Measurements from ENCODE around the gene CHMP2A.

CHMP2A gene

DNA sequence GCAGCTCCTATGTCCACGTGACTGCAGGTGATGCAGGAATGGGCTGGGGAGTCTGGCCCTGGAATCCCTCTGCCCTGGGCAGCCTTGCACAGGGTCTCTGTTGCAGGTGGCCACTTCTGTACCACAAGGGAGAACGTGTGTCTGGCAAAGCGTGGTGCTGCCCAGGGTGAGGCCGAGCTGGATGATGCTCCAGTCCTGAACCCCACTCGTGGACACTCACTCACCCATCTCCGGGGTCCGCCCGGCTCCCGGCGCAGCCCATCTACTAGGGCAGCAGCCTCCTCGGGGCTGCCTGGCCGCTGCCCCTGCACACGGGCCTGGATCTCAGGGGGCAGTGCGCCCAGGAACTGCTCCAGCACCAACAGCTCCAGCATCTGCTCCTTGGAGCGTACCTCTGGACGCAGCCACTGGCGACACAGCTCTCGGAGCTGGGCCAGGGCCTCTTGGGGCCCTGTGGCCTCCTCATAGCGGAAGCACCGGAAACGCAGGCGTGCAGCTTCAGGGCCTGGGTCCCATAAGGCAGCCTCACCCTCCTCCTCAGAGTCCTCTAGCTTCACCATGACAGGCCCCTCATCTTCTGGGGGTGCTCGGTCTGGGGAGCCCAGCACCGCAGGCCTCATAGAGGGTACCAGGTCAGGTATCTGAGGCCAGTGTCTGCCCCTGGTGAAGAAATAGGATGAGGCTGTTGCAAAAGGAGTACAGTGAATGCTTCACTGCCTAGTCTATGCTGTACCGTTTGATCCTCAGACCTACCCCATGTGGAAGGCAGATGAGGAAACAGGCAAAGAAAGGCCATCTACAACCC lies 16.1 kb upstream of the CHMP2A start:
- DNase-seq (ENCODE audit: low spot score) (no peak), FAIRE-seq (no peak)

GRCh38 chr19:58569943-58570670 lies 15.2 kb upstream of the CHMP2A start:
- FAIRE-seq (no peak), DNase-seq (ENCODE audit: low spot score) (no peak)

GRCh38 chr19:58569191-58569942 lies 14.5 kb upstream of the CHMP2A start:
- DNase-seq (ENCODE audit: low spot score) (no peak), FAIRE-seq (no peak)

GRCh38 chr19:58568453-58569130 lies 13.7 kb upstream of the CHMP2A start:
- DNase-seq (ENCODE audit: low spot score) (no peak), FAIRE-seq (no peak)

- FAIRE-seq = no peak
- no peak for DNase-seq (ENCODE audit: low spot score)
Observed at GRCh38 chr19:58566989-58567388, 12.1 kb upstream of the CHMP2A start.

GRCh38 chr19:58563823-58564222 lies 8.9 kb upstream of the CHMP2A start:
- DNase-seq (ENCODE audit: low spot score) = no peak
- no peak for FAIRE-seq

- FAIRE-seq (no peak), DNase-seq (ENCODE audit: low spot score) (no peak)
Observed at GRCh38 chr19:58563034-58563573, 8.2 kb upstream of the CHMP2A start.

- FAIRE-seq (no peak), DNase-seq (ENCODE audit: low spot score) (no peak)
Observed at GRCh38 chr19:58562122-58563033, 7.5 kb upstream of the CHMP2A start.

DNA sequence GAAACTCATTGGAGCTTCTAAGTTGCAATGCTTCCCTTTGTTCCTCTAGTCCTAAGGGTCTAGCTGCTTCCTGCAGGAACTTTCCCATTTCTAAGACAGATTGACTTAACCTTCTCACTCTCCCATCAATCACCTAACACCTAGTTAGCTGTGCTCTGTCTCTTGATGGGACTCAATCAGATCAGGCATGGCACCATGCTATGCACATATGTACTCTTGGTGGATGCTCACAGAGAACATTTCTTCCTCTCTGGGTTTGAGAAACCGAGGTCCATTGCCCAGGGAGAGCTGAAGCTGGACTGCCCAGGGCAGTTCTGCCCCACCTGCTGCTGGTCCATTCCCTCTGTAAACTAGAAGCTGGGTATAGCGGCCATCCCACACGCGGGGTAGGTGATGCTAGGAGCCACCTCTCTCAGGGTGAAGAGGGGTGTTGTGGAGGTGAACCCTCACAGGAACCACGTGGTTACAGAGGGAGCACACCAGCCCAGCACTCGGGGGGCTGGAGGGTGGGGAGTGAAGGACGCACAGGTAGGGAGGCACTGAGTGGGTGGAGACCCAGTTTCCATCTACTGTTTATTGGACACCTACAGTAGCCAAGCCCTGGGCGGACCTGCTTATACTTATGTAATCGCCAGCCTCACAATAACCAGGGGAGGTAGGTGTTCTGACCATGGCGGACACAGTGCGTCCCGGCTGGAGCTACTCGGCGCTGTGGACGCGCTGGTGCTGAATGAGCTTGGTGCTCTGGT lies 6.6 kb upstream of the CHMP2A start:
- no peak for FAIRE-seq
- DNase-seq (ENCODE audit: low spot score) = no peak

DNA sequence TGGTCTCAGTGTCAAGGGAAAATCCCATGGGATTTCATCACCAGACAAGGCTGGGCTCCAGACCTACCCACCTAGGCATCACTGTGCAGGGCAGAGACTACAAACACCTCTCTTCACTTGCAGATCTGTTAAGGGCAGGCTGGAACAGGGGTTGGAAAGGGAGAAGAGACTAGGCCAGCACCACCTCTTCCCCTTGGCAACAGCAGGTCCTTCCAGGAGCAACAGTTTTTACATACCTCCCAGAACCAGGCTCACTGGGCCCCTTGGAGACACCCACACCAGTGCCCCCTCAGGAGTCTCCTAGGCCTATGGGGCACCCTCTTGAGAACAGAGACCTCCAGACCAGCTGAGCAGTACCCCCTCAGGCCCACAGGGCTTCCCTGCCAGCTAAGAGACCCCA lies 6.0 kb upstream of the CHMP2A start:
- DNase-seq (ENCODE audit: low spot score) = no peak
- FAIRE-seq = no peak

DNA sequence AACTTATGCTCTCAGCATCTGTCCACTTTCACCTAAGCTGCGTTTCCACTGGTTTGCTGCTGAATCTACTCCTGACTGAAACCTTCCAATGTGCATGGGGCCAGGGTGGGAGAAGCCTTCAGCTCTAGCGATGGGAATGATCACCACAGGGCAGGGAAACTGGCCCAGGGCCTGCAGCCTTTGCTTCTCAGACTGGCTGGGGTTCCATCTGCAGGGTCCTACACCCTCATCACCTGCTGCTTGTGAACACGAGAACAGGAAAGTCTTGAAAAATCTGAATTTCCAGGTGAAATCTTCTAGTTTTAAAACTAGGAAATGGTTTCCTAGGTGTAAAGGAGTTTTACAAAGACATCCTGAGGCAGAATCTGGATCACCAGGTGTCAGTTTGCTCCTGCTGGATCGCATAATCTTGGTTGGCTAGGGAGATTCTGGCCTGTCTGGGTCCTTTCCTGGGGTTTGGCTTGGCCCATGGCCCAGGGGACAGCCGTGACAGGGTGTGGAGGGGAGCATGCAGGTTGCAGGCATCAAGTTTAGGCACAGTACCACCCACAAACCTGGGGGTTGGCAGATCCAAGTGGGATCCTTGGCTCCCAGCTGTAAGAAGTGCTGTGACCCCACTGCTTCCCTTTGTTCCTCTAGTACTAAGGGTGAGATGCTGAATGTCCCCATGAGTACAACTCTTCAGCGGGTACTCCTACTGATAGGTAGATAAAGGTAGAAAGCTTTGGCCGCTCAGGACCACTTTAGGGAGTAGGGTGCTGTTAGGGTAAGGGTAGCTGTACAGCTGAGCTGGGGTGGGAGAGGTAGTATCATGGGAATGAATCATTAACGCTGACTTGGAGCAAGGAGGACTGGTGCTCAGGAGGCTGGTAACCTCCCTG lies 5.3 kb upstream of the CHMP2A start:
- DNase-seq (ENCODE audit: low spot score) (no peak), FAIRE-seq (no peak)

GRCh38 chr19:58559275-58560006 lies 4.5 kb upstream of the CHMP2A start:
- FAIRE-seq (peak; percentile 63), DNase-seq (ENCODE audit: low spot score) (peak; percentile 82)

GRCh38 chr19:58558623-58559274 lies 3.8 kb upstream of the CHMP2A start:
- DNase-seq (ENCODE audit: low spot score) (peak; percentile 92), FAIRE-seq (peak; percentile 77)

- FAIRE-seq (no peak), DNase-seq (ENCODE audit: low spot score) (peak; percentile 19)
Observed at GRCh38 chr19:58558066-58558622, 3.2 kb upstream of the CHMP2A start, which contains the start of gene UBE2M. Gene UBE2M, minus strand, starts transcription at chr19:58558611. Its CDS starts 230 bp downstream, at chr19:58558381.

DNA sequence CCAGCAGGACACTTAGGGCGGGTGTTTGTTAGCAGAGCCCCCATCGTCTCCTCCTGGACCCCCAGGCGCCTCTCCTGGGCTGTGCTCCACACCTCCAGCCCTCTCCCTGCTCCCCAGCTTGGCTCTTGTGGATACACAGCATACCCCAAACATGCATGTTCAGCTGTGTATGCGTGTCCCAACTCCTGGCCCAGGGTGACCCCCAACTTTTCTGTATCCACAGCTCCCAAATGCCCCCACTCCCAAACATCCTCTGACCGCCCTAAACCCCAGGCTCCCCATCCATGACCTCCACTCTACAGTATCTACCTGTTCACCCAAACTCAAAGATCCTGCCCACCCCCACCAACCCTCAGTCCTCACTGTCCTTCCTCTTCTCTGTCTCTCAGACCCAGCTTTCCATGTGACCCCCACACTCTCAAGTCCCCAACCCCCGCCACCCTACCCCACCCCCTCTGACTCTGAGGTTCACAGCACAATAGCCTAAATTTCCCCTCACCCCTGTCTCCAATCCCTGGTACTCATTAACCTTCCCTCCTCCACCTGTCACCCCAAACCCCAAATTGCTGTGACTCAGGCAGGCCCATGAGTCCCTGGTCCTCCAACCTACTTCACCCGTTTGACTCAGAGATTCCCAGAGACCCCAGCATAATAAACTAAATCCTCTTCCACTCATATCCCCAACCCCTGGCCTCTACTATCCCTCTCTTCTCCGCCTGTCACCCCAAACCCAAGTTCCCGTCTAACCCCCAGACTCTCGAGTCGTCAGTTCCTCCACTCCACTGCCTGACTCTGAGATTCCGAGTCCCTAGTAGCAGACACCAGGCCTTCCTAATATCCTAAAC lies 2.5 kb upstream of the CHMP2A start:
- FAIRE-seq (no peak), DNase-seq (ENCODE audit: low spot score) (no peak)

Data from RCC 7860 (cell line).